UCSD-AML1 (cell line): ENCODE measurements around the gene UBR1.
"Not testable (repeated sequence)": the region's sequence is repeated elsewhere in the genome, so short reads cannot be mapped to it uniquely, and the experiment has no call there.

Experiments
- DNase-seq: peaks from one replicate; lab custom pipeline; 2025; ENCODE audit not compliant: unreplicated experiment; lab: John Stamatoyannopoulos, UW

The UBR1 gene

DNA sequence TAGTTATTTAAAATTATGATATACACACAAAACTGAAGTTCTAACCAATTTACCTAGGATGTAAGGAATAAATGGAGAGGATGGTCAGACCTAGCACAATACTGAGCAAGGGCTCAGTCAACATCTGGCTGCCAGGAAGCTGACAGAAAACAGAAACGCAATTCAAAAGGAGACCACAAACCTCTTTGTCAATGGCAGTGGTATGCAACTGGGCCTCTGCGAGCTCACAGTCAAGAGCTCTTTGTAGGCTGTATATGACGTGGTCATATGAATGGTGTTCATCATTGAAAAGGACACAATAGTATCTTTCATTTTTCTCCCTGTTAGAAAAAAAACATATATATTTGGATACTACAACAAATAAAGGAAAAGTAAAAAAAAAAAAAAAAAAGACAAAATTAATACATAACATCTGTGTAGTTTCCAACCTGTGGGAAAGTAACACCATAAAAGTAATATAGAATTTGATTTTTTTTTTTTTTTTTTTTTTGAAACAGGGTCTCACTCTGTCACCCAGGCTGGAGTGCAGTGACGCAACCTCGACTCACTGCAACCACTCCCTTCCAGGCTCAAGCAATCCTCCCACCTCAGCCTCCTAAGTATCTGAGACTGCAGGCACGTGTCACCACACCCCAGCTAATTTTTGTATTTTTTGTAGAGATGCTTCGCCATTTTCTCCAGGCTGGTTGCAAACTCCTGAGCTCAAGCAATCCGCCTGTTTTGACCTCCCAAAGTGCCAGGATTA, 37.9 kb downstream of the UBR1 start:
- DNase-seq = no peak

DNA sequence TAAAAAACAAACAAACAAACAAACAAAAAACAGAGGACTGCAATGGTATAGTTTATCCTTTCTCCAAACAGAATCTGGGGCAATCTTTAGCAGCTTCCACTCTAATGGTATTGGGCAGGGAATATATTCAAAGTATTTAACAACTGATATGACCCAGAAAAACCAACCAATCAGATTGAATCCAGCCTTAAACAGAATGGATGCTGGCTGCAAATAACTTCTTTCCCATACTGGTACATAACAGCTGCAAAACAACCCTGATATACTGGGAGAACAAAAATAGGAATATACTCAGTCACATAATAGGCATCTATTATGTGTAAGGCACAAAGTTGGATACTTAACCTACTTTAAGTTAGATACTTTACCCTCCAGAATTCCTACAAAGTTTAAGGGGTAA, 49.1 kb downstream of the UBR1 start:
- no peak for DNase-seq

DNA sequence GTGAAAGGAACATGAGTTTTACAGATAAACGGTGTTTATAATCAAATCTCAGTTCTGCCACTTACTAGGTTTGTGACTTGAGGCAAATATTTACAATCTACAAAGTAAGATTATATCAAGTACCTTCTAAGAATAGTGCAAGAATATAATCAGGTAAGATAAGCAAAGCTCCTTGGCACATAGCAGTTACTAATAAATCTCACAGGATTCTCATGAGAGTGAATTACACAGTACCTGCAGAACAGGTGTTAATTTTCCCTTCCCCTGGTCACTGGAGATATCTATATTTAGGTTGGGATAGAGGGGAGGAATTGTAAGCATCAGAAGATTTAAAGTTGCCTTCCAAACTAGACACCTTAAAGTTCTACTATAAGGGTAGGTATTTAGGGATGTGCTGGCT, 53.0 kb downstream of the UBR1 start:
- DNase-seq = no peak

DNA sequence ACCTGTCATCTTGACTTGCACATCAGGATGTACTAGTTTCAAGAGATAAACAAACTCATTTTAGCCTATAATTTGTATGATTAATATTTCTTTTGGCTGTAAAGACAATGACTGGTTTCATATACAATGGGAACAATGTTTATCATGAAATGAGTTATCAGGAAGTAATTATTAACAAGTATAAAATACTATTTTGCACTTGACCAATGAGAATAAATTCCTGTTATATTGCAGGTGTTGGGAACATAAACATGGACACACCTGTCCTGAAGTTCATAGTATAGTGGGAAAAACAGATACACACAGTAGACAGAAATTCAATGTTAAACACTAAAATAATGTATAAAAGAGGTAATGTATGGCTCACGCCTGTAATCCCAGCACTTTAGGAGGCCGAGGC, 56.9 kb downstream of the UBR1 start:
- DNase-seq = no peak

DNA sequence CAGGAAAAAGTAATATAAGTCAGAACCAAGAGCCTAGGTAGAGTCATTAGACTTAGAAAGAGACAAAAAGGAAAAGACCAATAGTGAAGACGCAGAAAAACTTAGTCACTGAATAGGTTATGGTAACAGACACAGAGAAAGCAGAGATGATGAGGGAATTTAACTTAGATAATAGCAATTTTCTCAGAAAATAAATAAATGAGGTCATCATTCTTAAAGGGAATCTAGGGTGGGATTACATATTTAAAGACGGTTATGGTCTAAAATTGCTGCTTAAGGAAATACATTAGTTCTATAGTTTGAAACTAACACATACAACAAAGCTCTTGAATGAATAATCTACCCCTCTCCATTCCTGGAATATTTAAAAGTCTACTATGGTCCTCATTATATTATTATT, 59.4 kb downstream of the UBR1 start:
- DNase-seq = no peak

DNA sequence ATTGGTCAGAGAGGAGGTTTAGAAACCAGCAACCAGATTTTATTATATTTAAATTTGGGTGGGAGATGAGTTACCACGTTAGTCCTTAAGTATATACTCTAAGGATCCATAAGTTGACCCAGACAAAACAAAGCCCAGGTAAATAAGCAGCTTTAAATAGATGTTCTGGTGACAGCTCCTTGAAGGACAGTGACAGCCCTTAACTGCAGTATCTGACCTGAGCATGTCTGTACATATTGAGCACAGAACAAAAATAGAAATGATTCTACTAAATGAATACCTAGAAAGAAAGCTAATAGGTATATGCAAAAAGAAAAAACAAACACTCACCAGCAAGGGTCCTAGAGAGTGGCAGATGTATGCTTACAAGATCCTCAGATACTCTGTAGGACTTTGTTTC, 63.0 kb downstream of the UBR1 start:
- no peak for DNase-seq

DNA sequence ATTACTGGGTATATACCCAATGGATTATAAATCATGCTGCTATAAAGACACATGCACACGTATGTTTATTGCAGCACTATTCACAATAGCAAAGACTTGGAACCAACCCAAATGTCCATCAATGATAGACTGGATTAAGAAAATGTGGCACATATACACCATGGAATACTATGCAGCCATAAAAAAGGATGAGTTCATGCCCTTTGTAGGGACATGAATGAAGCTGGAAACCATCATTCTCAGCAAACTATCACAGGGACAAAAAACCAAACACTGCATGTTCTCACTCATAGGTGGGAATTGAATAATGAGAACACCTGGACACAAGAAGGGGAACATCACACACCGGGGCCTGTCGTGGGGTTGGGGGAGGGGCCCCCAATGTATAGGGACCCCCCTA, 64.8 kb downstream of the UBR1 start:
- not testable (repeated sequence) for DNase-seq

DNA sequence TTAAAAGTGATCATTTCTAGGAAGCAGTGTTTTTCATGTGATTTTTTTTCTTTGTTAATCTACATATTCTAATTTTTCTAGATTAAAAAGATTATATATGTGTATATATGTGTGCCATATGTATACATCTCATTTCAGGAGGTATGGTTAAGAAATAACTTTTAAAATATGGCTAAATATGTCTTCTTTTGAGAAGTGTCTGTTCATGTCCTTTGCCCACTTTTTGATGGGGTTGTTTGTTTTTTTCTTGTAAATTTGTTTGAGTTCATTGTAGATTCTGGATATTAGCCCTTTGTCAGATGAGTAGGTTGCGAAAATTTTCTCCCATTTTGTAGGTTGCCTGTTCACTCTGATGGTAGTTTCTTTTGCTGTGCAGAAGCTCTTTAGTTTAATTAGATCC, 70.6 kb downstream of the UBR1 start:
- DNase-seq = not testable (repeated sequence)

DNA sequence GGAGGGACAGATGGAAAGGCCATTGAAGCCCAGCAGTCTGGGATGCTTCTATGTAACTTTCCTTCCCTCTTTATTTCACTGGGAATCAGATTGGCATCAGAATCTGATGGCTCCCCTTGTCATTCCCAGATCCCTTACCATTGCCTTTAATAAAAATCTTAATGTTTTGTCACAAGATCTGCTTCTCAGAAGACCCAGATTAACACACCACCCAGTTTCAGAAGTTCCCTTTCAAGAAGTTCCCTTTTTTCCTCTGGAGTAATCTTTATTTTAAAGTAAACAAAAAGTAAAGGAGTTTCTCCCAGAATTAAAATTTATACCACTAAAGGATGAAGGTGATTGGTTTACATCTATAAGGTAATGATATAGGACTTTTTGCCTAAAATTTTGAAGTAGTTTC, 76.4 kb downstream of the UBR1 start:
- DNase-seq = no peak

DNA sequence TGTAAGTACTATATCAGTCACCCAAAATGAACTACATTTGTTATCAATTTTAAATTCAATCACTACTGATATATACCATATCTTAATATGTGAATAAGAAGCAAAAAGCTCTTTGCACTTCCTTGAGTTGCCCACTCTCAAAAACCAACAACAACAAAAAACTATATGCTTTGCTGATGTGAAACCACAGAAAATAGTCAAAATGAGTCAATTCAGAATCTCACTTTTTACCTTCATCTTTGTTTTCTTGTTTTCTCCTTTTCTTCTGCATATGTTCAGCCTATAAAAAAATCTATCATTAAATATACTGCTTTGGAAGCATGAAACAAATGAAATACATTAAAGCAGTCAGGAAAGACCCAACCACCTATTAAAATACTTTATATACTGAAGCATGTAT, 80.7 kb downstream of the UBR1 start:
- DNase-seq = no peak

DNA sequence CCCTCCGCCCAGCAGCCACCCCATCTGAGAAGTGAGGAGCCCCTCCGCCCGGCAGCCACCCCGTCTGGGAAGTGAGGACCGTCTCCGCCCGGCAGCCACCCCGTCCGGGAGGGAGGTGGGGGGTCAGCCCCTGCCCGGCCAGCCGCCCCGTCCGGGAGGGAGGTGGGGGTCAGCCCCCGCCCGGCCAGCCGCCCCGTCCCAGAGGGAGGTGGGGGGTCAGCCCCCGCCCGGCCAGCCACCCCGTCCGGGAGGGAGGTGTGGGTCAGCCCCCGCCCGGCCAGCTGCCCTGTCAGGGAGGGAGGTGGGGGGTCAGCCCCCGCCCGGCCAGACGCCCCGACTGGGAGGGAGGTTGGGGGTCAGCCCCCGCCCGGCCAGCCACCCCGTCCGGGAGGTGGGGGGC, 91.2 kb downstream of the UBR1 start:
- DNase-seq = not testable (repeated sequence)

DNA sequence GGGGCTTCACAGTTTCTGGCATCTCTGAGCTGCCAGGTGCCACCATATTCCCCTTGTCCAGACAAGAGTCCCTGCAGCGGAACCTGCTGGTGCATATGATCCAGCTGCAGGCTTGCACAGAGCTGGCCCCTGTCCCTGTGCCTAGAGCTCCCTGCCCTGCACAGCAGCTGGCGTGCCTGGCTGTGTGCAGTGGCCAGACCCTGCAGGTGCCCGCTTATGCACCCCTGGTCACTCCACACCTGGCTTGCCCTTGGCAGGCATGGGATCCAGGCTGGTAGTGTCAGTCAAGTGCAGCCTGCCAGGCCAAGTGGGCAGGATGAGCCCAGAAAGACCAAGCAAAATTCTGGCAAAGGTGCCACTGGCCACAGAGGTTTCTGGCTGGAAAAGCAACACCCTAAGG, 96.6 kb downstream of the UBR1 start:
- DNase-seq = no peak

DNA sequence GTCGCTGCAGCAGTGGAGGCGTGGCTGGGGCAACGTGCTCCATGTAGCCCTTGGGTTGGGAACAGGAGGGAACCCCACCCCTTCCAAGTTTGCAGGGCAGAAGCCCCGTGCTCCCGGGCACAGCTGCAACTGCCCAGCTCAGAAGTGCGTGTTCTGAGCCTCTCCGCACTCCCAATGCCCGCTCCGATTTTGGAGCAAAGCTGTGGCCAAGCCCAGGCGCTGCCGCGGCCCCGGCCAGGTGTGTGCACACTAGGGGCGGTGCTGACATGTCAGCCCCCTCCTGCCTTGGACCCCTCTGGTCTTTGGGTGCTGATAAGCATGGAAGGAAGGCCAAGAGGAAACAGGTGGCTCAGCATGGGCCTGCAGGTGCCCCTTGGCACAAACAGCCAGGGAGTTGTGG, 97.7 kb downstream of the UBR1 start:
- DNase-seq = no peak

DNA sequence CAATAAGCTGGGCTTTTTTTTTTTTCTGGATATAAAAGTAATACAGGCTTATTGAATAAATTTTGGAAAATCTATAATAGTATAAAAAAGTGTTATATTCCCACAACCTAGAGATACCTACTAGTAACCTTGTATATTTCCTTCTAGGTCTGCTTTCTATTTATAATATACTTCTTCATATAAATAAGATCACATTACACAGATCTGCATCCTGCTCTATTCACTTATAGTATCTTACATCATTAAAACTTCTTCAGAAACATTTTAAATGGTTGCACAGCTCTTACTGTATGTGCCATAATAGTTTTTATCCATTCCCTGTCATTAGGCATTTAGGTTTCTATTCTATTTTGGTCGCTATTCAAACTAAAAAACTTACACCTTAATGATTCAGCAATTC, 98.3 kb downstream of the UBR1 start:
- DNase-seq = no peak

DNA sequence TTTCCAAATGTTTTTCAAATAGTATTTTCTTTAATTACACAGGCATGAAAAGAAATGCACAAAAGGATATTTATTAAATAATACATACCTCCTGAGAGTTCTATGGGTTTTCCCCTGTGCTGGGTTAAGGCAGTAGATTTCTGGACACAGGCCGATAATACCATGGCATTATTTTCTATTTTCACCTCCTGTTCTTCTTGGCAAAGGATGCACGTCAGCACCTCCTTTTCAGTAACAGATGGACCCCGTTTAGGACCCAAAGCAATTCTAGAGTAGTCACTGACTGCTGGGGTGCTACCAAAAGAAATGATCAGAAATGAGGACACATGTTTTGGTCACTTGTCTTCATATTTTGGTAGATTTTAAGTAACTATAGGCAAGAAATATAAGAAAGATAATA, 98.8 kb downstream of the UBR1 start:
- no peak for DNase-seq

DNA sequence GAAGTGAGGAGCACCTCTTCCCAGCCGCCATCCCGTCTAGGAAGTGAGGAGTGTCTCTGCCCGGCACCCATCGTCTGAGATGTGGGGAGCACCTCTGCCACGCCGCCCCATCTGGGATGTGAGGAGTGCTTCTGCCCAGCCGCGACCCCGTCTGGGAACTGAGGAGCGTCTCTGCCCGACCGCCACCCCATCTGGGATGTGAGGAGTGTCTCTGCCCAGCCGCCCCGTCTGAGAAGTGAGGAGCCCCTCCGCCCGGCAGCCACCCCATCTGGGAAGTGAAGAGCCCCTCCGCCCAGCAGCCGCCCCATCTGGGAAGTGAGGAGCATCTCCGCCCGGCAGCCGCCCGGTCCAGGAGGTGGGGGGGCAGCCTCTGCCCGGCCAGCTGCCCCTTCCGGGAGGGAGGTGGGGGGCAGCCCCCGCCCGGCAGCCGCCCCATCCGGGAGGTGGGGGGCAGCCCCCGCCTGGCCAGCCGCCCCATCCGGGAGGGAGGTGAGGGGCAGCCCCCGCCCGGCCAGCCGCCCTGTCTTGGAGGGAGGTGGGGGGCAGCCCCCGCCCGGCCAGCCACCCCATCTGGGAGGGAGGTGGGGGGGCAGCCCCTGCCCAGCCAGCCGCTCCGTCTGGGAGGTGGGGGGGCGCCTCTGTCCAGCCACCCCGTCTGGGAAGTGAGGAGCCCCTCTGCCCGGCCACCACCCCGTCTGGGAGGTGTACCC, 100.8 kb downstream of the UBR1 start:
- DNase-seq = not testable (repeated sequence)

DNA sequence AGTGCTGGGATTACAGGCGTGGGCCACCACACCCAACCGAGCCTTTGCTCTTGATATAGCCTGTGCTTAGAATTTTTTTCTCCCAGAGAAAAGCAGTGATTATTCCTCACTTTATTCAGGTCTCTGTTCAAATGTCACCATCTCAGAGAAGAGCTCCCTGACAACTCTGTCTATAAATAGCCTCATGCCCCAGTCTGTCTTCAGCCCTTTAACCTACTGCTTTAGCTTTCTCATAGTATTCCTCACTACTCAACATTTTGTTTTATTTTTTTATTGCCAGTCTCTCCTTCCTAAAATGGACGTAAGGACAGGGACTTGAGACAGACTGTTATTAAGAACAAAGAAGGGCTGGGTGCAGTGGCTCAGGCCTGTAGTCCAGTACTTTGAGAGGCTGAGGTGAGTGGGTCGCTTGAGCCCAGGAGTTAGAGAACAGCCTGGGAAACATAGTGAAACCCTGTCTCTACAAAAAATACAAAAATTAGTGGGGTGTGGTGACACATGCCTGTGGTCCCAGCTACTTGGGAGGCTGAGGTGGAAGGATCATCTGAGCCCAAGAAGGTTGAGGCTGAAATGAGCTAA, 106.5 kb downstream of the UBR1 start:
- no peak for DNase-seq

DNA sequence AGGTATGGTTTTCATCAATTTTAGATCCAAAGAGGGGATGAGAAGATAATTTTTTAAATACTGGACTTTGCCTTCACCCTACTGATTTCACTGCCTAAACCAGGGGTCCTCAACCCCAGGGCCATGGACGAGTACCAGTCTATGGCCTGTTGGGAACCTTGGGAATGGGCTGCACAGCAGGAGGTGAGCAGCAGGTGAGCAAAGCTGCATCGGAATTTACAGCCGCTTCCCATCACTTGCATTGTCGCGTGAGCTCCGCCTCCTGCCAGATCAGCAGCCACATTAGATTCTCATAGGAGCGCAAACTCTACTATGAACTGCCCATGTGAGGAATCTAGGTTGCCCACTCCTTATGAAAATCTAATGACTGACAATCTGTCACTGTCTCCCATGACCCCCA, 109.0 kb downstream of the UBR1 start:
- DNase-seq = no peak

DNA sequence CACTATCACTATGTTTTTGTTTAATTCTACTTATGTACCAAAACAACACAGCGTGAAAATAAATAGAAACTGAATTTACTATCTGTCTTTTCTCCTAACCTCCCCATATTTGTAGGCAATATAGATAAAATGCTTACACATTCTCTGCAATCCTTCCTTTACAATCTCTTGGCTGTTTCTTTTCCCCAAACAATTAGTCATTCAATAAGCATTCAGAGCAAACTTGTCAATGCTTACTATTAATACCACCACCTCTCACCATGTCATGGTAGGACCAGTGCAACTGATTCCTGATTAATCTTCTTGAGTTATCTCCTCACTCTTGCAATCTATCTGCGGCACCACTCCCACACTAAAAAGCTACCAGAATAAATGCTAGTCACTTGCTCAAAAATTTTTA, 111.3 kb downstream of the UBR1 start:
- no peak for DNase-seq

DNA sequence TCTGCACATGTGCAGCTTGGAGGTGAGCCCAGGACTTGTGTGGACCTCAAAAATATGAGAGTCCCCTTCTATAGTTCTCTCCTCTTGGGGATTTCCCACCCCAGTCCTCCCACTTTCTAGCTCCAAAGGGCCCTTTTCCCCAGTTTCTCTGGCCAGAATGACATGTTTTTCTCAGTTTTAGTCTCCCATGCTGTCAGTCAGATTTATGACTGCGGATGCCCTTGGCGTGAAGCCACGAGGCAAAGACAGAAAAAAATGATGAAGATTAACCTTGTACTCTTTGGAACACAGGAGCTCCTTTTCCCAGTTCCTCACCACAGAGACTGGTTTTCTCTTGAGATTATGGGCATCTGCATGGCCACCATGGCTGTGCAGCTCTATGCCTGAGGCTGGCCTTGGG, 113.2 kb downstream of the UBR1 start:
- DNase-seq = no peak

DNA sequence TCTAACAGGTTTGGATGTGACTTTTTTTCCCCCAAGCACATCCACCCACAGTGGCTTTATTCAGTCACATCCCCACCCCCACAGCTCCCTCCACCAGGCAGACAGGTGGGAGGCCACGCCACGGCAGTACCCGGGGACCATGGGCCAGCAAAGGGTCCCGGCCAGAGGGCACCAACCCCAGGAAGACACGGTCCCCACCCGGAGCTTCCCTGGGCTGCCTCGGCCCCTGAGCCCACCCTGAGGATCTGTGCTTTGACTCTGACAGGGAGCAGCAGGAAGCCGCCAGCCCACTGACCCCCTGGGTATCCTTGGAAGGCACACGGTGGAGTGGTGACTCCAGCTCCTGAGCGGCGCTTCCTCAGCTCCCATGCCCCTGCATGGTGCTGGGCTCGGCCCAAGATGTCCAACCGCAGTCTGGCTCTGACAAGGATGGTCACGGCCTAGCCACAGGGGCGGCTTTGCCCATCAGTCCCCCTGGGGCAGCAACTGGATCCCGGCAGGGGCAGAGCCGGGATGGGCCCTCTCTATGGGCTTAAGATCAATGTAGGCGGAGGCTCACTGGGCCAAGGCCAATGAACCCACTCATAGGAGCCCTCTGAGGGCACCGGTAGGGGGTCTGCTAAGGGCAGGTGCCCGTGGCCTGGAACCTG, 119.0 kb downstream of the UBR1 start:
- DNase-seq = no peak

DNA sequence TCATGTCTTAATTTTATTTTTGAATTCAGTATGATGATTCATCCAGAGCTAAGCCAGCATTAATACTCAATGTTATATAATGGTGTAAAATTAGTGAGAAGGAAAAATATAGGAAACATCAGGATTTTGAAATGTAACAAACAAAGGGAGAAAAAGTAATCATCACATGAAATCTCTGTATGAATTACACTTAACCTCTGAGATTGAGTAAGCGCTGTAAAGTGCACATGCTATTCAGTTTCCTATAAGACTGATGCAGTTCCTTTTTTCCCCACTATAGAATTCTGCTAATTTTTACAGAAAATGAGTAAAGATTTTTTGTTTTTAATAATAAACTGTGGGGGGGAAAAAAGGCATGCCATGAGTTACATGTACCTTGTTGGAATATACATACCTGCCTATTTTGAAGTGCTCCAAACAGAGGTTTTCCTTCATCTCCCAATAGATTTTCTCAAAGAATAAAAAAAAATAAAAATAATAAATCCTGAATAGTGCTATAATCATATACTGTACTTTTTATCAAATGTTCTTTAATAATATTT, 121.3 kb downstream of the UBR1 start:
- DNase-seq = no peak
